ENCODE measurements around the gene ZNF804B.

The ZNF804B gene

GRCh38 chr7:89017695-89018094 is 258.2 kb downstream of the ZNF804B start:
- no peak overlapping the region for H3K4me3 ChIP-seq (ENCODE audit: low read depth in 1 of 2, low read length in 2 of 2)
- H3K36me3 ChIP-seq (ENCODE audit: control insufficient read depth in 1 of 2, insufficient read depth in 2 of 2, low read length in 2 of 2), result no peaks in the 10 kb centered on the region
- H3K27ac ChIP-seq (ENCODE audit: low read depth, low read length), result no peak overlapping the region
- no peak overlapping the region for H3K9ac ChIP-seq (ENCODE audit: low read depth in 1 of 2, low read length in 2 of 2)
- H3K4me1 ChIP-seq (ENCODE audit: control insufficient read depth in 1 of 2, insufficient read depth in 2 of 2, low read length in 2 of 2), result no peaks in the 10 kb centered on the region
- H3K27me3 ChIP-seq (ENCODE audit: control insufficient read depth in 1 of 2, insufficient read depth in 2 of 2, low read length in 2 of 2), result no peaks in the 10 kb centered on the region
- H3K9me3 ChIP-seq (ENCODE audit: control insufficient read depth in 1 of 2, low read length in 2 of 2), result peaks cover 0 to 4% of the 10 kb centered on the region in 2 donors

- H3K27me3 ChIP-seq (ENCODE audit: control insufficient read depth in 1 of 2, insufficient read depth in 2 of 2, low read length in 2 of 2), result no peaks in the 10 kb centered on the region
- H3K36me3 ChIP-seq (ENCODE audit: control insufficient read depth in 1 of 2, insufficient read depth in 2 of 2, low read length in 2 of 2), result no peaks in the 10 kb centered on the region
- H3K4me1 ChIP-seq (ENCODE audit: control insufficient read depth in 1 of 2, insufficient read depth in 2 of 2, low read length in 2 of 2), result no peaks in the 10 kb centered on the region
- H3K4me3 ChIP-seq (ENCODE audit: low read depth in 1 of 2, low read length in 2 of 2), result no peak overlapping the region
- H3K9ac ChIP-seq (ENCODE audit: low read depth in 1 of 2, low read length in 2 of 2), result no peak overlapping the region
- H3K27ac ChIP-seq (ENCODE audit: low read depth, low read length), result no peak overlapping the region
- no peaks in the 10 kb centered on the region for H3K9me3 ChIP-seq (ENCODE audit: control insufficient read depth in 1 of 2, low read length in 2 of 2)
Observed at GRCh38 chr7:89021741-89022140, 262.2 kb downstream of the ZNF804B start.

DNA sequence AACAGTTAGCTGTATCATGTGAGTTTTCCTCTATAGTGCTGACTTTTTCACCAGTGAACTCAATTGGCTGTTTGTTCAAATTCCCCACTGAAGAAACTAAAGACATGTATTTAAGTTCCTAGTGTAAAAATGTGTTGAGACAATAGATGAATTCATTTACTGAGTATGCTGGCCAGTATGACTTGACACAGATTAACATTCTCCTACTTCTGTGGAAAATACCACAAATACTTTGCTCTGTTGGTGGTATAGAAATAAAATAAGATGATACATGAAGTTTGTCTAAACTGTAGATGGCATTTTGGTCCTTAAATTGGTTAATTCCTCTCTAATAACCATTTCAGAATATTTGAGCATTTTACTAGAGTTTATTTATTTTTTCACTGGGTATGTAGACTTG is 263.7 kb downstream of the ZNF804B start:
- Histone ChIP-seq H3K9ac (ENCODE audit: low read depth in 1 of 2, low read length in 2 of 2) (no peak overlapping the region), H3K9me3 (ENCODE audit: control insufficient read depth in 1 of 2, low read length in 2 of 2) (no peaks in the 10 kb centered on the region), H3K4me3 (ENCODE audit: low read depth in 1 of 2, low read length in 2 of 2) (no peak overlapping the region), H3K27me3 (ENCODE audit: control insufficient read depth in 1 of 2, insufficient read depth in 2 of 2, low read length in 2 of 2) (no peaks in the 10 kb centered on the region), H3K36me3 (ENCODE audit: control insufficient read depth in 1 of 2, insufficient read depth in 2 of 2, low read length in 2 of 2) (no peaks in the 10 kb centered on the region), H3K27ac (ENCODE audit: low read depth, low read length) (no peak overlapping the region), H3K4me1 (ENCODE audit: control insufficient read depth in 1 of 2, insufficient read depth in 2 of 2, low read length in 2 of 2) (no peaks in the 10 kb centered on the region)

- Histone ChIP-seq H3K9me3 (ENCODE audit: control insufficient read depth in 1 of 2, low read length in 2 of 2) (no peaks in the 10 kb centered on the region), H3K27ac (ENCODE audit: low read depth, low read length) (no peak overlapping the region), H3K9ac (ENCODE audit: low read depth in 1 of 2, low read length in 2 of 2) (no peak overlapping the region), H3K4me3 (ENCODE audit: low read depth in 1 of 2, low read length in 2 of 2) (no peak overlapping the region), H3K36me3 (ENCODE audit: control insufficient read depth in 1 of 2, insufficient read depth in 2 of 2, low read length in 2 of 2) (no peaks in the 10 kb centered on the region), H3K27me3 (ENCODE audit: control insufficient read depth in 1 of 2, insufficient read depth in 2 of 2, low read length in 2 of 2) (no peaks in the 10 kb centered on the region), H3K4me1 (ENCODE audit: control insufficient read depth in 1 of 2, insufficient read depth in 2 of 2, low read length in 2 of 2) (no peaks in the 10 kb centered on the region)
Observed at GRCh38 chr7:89023877-89024276, 264.4 kb downstream of the ZNF804B start.

DNA sequence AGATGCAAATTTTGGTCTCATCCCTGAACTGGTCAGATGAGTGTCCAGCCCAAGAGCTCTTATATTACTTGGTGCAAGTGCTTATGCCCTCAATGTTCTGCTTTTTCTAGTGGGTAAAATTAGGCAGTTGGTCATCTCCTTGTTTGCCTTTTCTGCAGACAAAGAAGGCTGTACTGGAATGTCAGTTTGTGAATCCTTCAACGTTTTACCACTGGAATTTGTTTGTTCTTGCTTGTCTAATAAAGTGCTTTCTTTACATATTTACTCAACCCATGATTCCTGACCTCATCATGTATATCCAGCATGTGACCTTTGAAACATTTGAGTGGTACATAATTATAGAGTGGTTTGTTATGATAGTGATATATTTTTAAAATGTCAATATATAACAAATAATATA is 268.3 kb downstream of the ZNF804B start:
- Histone ChIP-seq H3K27me3 (ENCODE audit: control insufficient read depth in 1 of 2, insufficient read depth in 2 of 2, low read length in 2 of 2) (no peaks in the 10 kb centered on the region), H3K9me3 (ENCODE audit: control insufficient read depth in 1 of 2, low read length in 2 of 2) (no peaks in the 10 kb centered on the region), H3K36me3 (ENCODE audit: control insufficient read depth in 1 of 2, insufficient read depth in 2 of 2, low read length in 2 of 2) (no peaks in the 10 kb centered on the region), H3K27ac (ENCODE audit: low read depth, low read length) (no peak overlapping the region), H3K9ac (ENCODE audit: low read depth in 1 of 2, low read length in 2 of 2) (no peak overlapping the region), H3K4me1 (ENCODE audit: control insufficient read depth in 1 of 2, insufficient read depth in 2 of 2, low read length in 2 of 2) (no peaks in the 10 kb centered on the region), H3K4me3 (ENCODE audit: low read depth in 1 of 2, low read length in 2 of 2) (no peak overlapping the region)

- H3K4me1 ChIP-seq (ENCODE audit: control insufficient read depth in 1 of 2, insufficient read depth in 2 of 2, low read length in 2 of 2), result no peaks in the 10 kb centered on the region
- H3K4me3 ChIP-seq (ENCODE audit: low read depth in 1 of 2, low read length in 2 of 2), result no peak overlapping the region
- H3K36me3 ChIP-seq (ENCODE audit: control insufficient read depth in 1 of 2, insufficient read depth in 2 of 2, low read length in 2 of 2), result no peaks in the 10 kb centered on the region
- H3K27ac ChIP-seq (ENCODE audit: low read depth, low read length), result no peak overlapping the region
- no peaks in the 10 kb centered on the region for H3K27me3 ChIP-seq (ENCODE audit: control insufficient read depth in 1 of 2, insufficient read depth in 2 of 2, low read length in 2 of 2)
- H3K9ac ChIP-seq (ENCODE audit: low read depth in 1 of 2, low read length in 2 of 2), result no peak overlapping the region
- H3K9me3 ChIP-seq (ENCODE audit: control insufficient read depth in 1 of 2, low read length in 2 of 2), result no peaks in the 10 kb centered on the region
Observed at GRCh38 chr7:89028319-89028718, 268.8 kb downstream of the ZNF804B start.

DNA sequence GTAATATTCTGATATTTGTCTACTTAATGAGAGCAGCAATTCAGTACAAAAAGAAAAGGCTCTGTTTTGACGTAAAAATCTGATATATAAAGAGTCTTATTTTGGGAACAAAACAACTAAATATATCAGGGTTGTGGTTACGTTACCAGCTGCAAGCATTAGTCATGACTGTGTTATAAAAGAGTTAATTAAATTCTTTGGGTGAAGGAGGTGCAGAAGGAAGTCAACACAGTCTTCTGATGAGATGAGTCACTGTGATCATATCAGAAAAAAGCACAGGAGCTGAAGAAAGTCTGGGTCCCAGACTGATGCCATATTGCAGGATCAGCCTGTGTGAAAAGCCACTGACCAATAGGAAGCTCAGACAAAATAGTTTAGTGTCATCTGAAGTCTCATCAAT is 270.4 kb downstream of the ZNF804B start:
- no peaks in the 10 kb centered on the region for H3K4me1 ChIP-seq (ENCODE audit: control insufficient read depth in 1 of 2, insufficient read depth in 2 of 2, low read length in 2 of 2)
- H3K27ac ChIP-seq (ENCODE audit: low read depth, low read length), result no peak overlapping the region
- no peaks in the 10 kb centered on the region for H3K9me3 ChIP-seq (ENCODE audit: control insufficient read depth in 1 of 2, low read length in 2 of 2)
- no peak overlapping the region for H3K9ac ChIP-seq (ENCODE audit: low read depth in 1 of 2, low read length in 2 of 2)
- no peaks in the 10 kb centered on the region for H3K36me3 ChIP-seq (ENCODE audit: control insufficient read depth in 1 of 2, insufficient read depth in 2 of 2, low read length in 2 of 2)
- no peaks in the 10 kb centered on the region for H3K27me3 ChIP-seq (ENCODE audit: control insufficient read depth in 1 of 2, insufficient read depth in 2 of 2, low read length in 2 of 2)
- no peak overlapping the region for H3K4me3 ChIP-seq (ENCODE audit: low read depth in 1 of 2, low read length in 2 of 2)

DNA sequence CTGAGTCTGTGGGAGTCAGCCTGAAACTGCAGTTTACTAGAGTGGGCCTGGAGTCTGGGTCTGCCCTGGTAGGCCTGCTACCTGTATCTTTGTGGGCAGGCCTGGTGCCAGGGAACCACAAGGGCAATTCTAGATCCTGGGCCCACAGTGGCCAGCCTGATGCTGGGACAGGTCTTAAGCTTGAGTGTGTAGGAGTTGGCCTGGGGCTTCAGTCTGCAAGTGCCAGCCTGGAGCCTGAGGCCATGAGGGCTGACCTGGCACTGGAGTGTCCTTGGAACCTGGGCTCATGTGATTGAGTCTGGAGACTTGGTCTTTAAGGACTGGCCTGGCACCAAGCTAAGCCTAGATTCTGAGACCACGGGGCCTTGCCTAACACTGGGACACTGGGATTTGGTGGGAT is 281.7 kb downstream of the ZNF804B start:
- no peak overlapping the region for H3K9ac ChIP-seq (ENCODE audit: low read depth in 1 of 2, low read length in 2 of 2)
- H3K36me3 ChIP-seq (ENCODE audit: control insufficient read depth in 1 of 2, insufficient read depth in 2 of 2, low read length in 2 of 2), result no peaks in the 10 kb centered on the region
- no peaks in the 10 kb centered on the region for H3K27me3 ChIP-seq (ENCODE audit: control insufficient read depth in 1 of 2, insufficient read depth in 2 of 2, low read length in 2 of 2)
- no peak overlapping the region for H3K4me3 ChIP-seq (ENCODE audit: low read depth in 1 of 2, low read length in 2 of 2)
- H3K9me3 ChIP-seq (ENCODE audit: control insufficient read depth in 1 of 2, low read length in 2 of 2), result peaks cover 10 to 13% of the 10 kb centered on the region in 2 donors
- no peak overlapping the region for H3K27ac ChIP-seq (ENCODE audit: low read depth, low read length)
- H3K4me1 ChIP-seq (ENCODE audit: control insufficient read depth in 1 of 2, insufficient read depth in 2 of 2, low read length in 2 of 2), result no peaks in the 10 kb centered on the region

GRCh38 chr7:89042940-89043339 is 283.4 kb downstream of the ZNF804B start:
- no peak overlapping the region for H3K4me3 ChIP-seq (ENCODE audit: low read depth in 1 of 2, low read length in 2 of 2)
- peaks cover 10 to 13% of the 10 kb centered on the region in 2 donors for H3K9me3 ChIP-seq (ENCODE audit: control insufficient read depth in 1 of 2, low read length in 2 of 2)
- H3K36me3 ChIP-seq (ENCODE audit: control insufficient read depth in 1 of 2, insufficient read depth in 2 of 2, low read length in 2 of 2), result no peaks in the 10 kb centered on the region
- no peak overlapping the region for H3K9ac ChIP-seq (ENCODE audit: low read depth in 1 of 2, low read length in 2 of 2)
- no peaks in the 10 kb centered on the region for H3K4me1 ChIP-seq (ENCODE audit: control insufficient read depth in 1 of 2, insufficient read depth in 2 of 2, low read length in 2 of 2)
- no peak overlapping the region for H3K27ac ChIP-seq (ENCODE audit: low read depth, low read length)
- no peaks in the 10 kb centered on the region for H3K27me3 ChIP-seq (ENCODE audit: control insufficient read depth in 1 of 2, insufficient read depth in 2 of 2, low read length in 2 of 2)

DNA sequence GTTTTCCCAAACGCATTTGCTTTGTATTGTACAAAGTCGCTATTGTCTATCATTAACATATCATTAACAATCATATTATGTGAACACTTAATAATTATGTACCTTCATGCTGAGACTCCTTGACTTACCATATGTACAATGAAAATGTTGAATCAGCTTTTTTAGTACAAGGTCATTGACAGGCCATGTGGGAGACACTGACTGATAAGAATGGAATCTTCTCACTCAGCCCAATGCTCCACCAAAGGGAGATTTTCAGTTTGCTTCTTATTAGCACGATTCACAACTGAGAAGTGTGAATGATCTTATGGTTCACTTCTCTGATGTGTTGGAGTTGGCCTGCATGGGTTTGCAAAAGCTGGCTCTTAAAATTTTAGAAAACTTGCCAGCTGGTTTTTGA is 289.5 kb downstream of the ZNF804B start:
- H3K4me3 ChIP-seq (ENCODE audit: low read depth in 1 of 2, low read length in 2 of 2), result no peak overlapping the region
- no peaks in the 10 kb centered on the region for H3K4me1 ChIP-seq (ENCODE audit: control insufficient read depth in 1 of 2, insufficient read depth in 2 of 2, low read length in 2 of 2)
- H3K9me3 ChIP-seq (ENCODE audit: control insufficient read depth in 1 of 2, low read length in 2 of 2), result no peaks in the 10 kb centered on the region
- no peak overlapping the region for H3K27ac ChIP-seq (ENCODE audit: low read depth, low read length)
- no peaks in the 10 kb centered on the region for H3K36me3 ChIP-seq (ENCODE audit: control insufficient read depth in 1 of 2, insufficient read depth in 2 of 2, low read length in 2 of 2)
- no peaks in the 10 kb centered on the region for H3K27me3 ChIP-seq (ENCODE audit: control insufficient read depth in 1 of 2, insufficient read depth in 2 of 2, low read length in 2 of 2)
- no peak overlapping the region for H3K9ac ChIP-seq (ENCODE audit: low read depth in 1 of 2, low read length in 2 of 2)

DNA sequence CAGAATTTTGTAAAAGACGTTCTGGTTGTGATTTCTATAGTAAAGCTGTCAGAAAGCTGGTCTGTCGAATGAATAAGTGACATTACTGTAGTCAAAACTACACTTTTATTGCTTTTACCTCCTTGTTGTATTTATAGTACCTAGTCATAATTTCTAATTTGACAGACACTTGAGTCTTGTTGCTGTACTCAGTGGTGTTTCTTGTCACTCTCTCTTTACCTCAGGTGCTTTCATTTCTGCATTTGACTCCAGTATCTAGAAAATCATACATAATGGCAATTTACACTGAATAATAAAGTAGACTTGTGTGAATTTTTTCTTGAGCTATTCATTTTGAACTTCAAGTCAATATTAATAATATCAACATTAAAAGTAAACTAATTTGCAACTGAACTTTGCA is 293.6 kb downstream of the ZNF804B start:
- H3K36me3 ChIP-seq (ENCODE audit: control insufficient read depth in 1 of 2, insufficient read depth in 2 of 2, low read length in 2 of 2), result no peaks in the 10 kb centered on the region
- no peak overlapping the region for H3K4me3 ChIP-seq (ENCODE audit: low read depth in 1 of 2, low read length in 2 of 2)
- no peak overlapping the region for H3K9ac ChIP-seq (ENCODE audit: low read depth in 1 of 2, low read length in 2 of 2)
- no peak overlapping the region for H3K27ac ChIP-seq (ENCODE audit: low read depth, low read length)
- H3K9me3 ChIP-seq (ENCODE audit: control insufficient read depth in 1 of 2, low read length in 2 of 2), result peaks cover 0 to 5% of the 10 kb centered on the region in 2 donors
- no peaks in the 10 kb centered on the region for H3K27me3 ChIP-seq (ENCODE audit: control insufficient read depth in 1 of 2, insufficient read depth in 2 of 2, low read length in 2 of 2)
- H3K4me1 ChIP-seq (ENCODE audit: control insufficient read depth in 1 of 2, insufficient read depth in 2 of 2, low read length in 2 of 2), result no peaks in the 10 kb centered on the region
